Left lung (tissue), 10 donors: ENCODE measurements around the gene AUTS2. TPM values are rescaled to one million over a fixed set of nuclear protein-coding genes. Genes with fewer than 3 reads are reported as not detected.

ENCODE experiments used
- ATAC-seq: fragments of 200-7000 bp; cut with Tn5 transposase; one replicate; pipeline ENCODE4 v1.9.1; 2020; ENCODE audit warnings: moderate library complexity
- DNase-seq, 4 donors: peaks; one replicate each; pipeline ENCODE4 v3.0.0-alpha.2; 2013 to 2020
- H3K27ac ChIP-seq, 2 donors: fragments of 200-600 bp; sonication (generic) in 1 of 2; one replicate each; pipeline versions ENCODE4 v1.5.0 to v1.8.0; 2020 to 2021
- H3K27me3 ChIP-seq, 2 donors: fragments of 200-600 bp; sonication (generic) in 1 of 2; one replicate each; pipeline versions ENCODE4 v1.5.0 to v1.8.0; 2020 to 2021
- H3K36me3 ChIP-seq, 2 donors: fragments of 200-600 bp; sonication (generic) in 1 of 2; one replicate each; pipeline versions ENCODE4 v1.5.0 to v1.8.0; 2020 to 2021
- H3K4me1 ChIP-seq, 2 donors: fragments of 200-600 bp; one replicate each; pipeline ENCODE4 v1.8.0; 2021
- H3K4me3 ChIP-seq, 2 donors: fragments of 200-600 bp; sonication (generic) in 1 of 2; one replicate each; pipeline versions ENCODE4 v1.5.0 to v1.8.0; 2020 to 2021; ENCODE audit warnings: mild to moderate bottlenecking in 1 of 2
- H3K9me3 ChIP-seq, 2 donors: fragments of 200-600 bp; sonication (generic) in 1 of 2; one replicate each; pipeline versions ENCODE4 v1.5.0 to v1.8.0; 2020 to 2021
- intact Hi-C, 2 donors: fragments of 100-400 bp; cut with DNase I; formaldehyde crosslinking; loops; one replicate each; pipeline versions ENCODE4 v1.11.2 to v1.14.2; 2022
- polyA plus RNA-seq, 6 donors: library from polyadenylated mRNA; unstranded; fragments of 120-200 nt; gene quantifications; one replicate each; pipeline ENCODE4 v1.2.1, GENCODE V29; 2013; ENCODE audit not compliant: insufficient read length in 6 of 6
- total RNA-seq, 2 donors: library from RNA; stranded (reverse); fragmentation: NEBNext Ultra II Directional; extraction: Animal tissue kit (Norgen Biotek cat#: 25700); gene quantifications; one replicate each; pipeline ENCODE4 v1.2.1, GENCODE V29; 2021
- TF ChIP-seq, protein P1 (sequence below), 2 donors: fragments of 200-600 bp; sonication (generic) in 1 of 2; IDR thresholded peaks; one replicate each; pipeline versions ENCODE4 v1.5.0 to v1.8.0; 2021; ENCODE audit warnings: antibody characterized with exemption in 2 of 2
- donor health status: DM: no; HTN: yes; CAD: no.
- donor health status: DM: no; HTN: no; CAD: no.

The AUTS2 gene
- total and polyA plus RNA-seq, 8 donors, result 40.4 to 119 (median 103) TPM

DNA sequence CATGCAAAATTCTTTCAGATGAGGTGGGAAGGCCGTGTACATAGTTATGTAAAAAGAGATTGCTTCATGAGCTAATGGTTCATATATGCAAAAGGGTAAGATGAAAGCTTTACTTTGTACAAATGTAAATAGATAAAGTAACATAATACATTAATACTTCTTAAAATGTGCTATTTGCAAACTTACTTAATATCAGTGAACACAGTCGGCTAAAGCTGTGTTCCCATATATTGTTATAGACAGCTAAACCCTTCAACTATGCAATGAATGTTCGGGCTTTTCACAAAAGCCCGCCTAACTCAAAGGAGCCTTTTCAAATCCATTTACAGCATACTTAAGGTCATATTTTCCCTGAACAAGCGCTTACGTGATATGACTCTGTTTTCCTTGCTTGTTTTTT is 1193.1 kb downstream of the AUTS2 start:
- peaks cover 0 to 4% of the 10 kb centered on the region in 2 donors for H3K9me3 ChIP-seq
- ATAC-seq (no peak), DNase-seq (no peak)
- intact Hi-C loops, result no loop called here
- H3K4me3 ChIP-seq, result no peak overlapping the region
- TF ChIP-seq, protein P1, sequence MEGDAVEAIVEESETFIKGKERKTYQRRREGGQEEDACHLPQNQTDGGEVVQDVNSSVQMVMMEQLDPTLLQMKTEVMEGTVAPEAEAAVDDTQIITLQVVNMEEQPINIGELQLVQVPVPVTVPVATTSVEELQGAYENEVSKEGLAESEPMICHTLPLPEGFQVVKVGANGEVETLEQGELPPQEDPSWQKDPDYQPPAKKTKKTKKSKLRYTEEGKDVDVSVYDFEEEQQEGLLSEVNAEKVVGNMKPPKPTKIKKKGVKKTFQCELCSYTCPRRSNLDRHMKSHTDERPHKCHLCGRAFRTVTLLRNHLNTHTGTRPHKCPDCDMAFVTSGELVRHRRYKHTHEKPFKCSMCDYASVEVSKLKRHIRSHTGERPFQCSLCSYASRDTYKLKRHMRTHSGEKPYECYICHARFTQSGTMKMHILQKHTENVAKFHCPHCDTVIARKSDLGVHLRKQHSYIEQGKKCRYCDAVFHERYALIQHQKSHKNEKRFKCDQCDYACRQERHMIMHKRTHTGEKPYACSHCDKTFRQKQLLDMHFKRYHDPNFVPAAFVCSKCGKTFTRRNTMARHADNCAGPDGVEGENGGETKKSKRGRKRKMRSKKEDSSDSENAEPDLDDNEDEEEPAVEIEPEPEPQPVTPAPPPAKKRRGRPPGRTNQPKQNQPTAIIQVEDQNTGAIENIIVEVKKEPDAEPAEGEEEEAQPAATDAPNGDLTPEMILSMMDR (IDR thresholded peaks at IDR 0.05), result no peak
- no peaks in the 10 kb centered on the region for H3K27me3 ChIP-seq
- H3K27ac ChIP-seq, result no peak overlapping the region
- peaks cover 0 to 56% of the 10 kb centered on the region in 2 donors for H3K36me3 ChIP-seq
- H3K4me1 ChIP-seq, result no peaks in the 10 kb centered on the region

DNA sequence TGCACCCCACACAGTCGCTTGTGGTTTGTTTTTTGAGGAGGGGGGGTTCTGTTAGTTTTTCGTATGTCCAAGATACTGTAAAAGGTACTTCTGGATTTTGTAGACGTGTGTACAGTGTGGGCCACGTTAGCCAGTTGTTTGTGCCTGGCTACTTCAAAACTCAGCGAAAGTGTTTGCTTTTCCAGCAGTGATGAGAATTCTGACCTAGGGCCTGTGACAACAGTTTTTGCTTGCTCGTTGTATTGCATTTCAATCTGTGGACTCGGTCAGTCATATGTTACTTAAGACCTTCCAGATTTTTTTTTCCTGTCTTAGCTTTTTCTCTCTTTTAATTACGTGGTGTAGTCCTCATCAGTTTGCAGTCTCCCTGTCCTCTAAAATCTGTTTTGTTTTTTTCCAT is 1194.8 kb downstream of the AUTS2 start:
- DNase-seq, result no peak
- no peaks in the 10 kb centered on the region for H3K4me1 ChIP-seq
- intact Hi-C loops, result no loop called here
- TF ChIP-seq, protein P1 (IDR thresholded peaks at IDR 0.05), result no peak
- H3K36me3 ChIP-seq, result peaks cover 0 to 40% of the 10 kb centered on the region in 2 donors
- H3K9me3 ChIP-seq, result peaks cover 0 to 4% of the 10 kb centered on the region in 2 donors
- H3K27ac ChIP-seq, result no peak overlapping the region
- H3K4me3 ChIP-seq, result no peak overlapping the region
- H3K27me3 ChIP-seq, result no peaks in the 10 kb centered on the region
- ATAC-seq, result peak; percentile 49

DNA sequence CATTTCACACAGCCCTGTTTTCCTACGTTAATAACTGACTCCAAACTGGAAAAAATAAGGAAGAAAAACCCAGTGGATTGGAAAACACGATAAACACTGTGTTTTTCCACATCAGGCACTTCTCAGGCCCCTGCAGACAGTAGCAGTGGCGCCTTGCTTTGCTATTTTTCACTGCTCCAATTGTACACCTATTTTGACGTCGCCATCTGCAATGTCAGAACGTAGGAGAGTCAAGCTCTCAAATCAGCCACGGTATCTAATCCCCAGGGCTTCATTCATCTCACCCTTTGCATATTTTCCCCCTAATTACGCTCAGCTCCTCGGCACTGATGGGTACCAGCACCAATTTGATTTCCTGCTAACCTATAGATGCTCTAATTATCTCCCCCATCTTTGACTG is 1195.5 kb downstream of the AUTS2 start:
- TF ChIP-seq, protein P1 (IDR thresholded peaks at IDR 0.05), result no peak
- peaks cover 0 to 4% of the 10 kb centered on the region in 2 donors for H3K9me3 ChIP-seq
- H3K4me3 ChIP-seq, result no peak overlapping the region
- H3K4me1 ChIP-seq, result no peaks in the 10 kb centered on the region
- intact Hi-C loops, result no loop called here
- ATAC-seq (no peak), DNase-seq (no peak)
- no peak overlapping the region for H3K27ac ChIP-seq
- H3K27me3 ChIP-seq, result no peaks in the 10 kb centered on the region
- peaks cover 0 to 34% of the 10 kb centered on the region in 2 donors for H3K36me3 ChIP-seq

DNA sequence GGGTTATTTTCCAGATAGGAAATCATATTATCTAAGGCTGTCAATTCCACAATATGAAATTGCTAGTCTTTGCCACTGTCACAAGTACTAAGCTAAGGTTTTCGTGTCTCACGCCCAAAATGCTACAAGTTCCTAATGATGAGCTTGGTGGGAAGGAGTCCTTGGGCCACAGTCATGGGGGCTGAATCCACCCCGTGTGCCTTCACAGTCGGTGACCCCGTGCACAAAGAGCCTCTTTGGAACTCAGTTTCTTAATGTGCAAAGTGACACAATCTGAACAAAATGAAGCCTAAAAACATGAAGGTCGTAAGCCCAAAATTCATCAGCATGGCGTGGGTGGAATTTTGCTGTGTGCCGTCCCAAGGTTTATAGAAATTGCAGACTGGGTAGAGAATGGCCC is 1196.7 kb downstream of the AUTS2 start:
- Histone ChIP-seq H3K4me3 (no peak overlapping the region), H3K9me3 (peaks cover 0 to 14% of the 10 kb centered on the region in 2 donors), H3K4me1 (no peaks in the 10 kb centered on the region), H3K36me3 (peaks cover 0 to 22% of the 10 kb centered on the region in 2 donors), H3K27ac (no peak overlapping the region), H3K27me3 (no peaks in the 10 kb centered on the region)
- intact Hi-C loops, result no loop called here
- TF ChIP-seq, protein P1 (IDR thresholded peaks at IDR 0.05), result no peak
- DNase-seq, result no peak
- ATAC-seq, result no peak

DNA sequence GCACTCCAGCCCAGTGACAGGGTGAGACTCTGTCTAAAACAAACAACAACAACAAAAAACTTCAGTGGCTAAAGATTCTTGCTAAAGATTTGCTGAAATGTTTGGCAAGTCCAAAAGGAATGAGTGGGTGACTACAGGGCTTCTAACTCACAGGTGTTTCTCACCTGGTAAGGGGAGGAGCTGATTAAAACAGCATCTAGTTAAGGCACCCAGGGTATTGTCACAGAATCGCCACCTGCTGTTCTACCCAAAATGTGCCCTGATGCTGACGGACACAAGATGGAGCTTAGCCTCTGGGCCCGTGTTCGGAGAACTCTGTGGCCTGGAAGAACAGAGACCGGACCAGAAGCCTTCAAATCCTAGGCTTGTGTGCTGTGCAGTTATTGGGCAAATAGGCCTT is 1197.7 kb downstream of the AUTS2 start:
- ATAC-seq, result no peak
- intact Hi-C loops, result no loop called here

More for the DNA sequence above, 1197.7 kb downstream of the AUTS2 start:
- no peaks in the 10 kb centered on the region for H3K4me1 ChIP-seq
- TF ChIP-seq, protein P1 (IDR thresholded peaks at IDR 0.05), result no peak
- peaks cover 0 to 21% of the 10 kb centered on the region in 2 donors for H3K9me3 ChIP-seq
- H3K27ac ChIP-seq, result no peak overlapping the region
- H3K4me3 ChIP-seq, result no peak overlapping the region
- peaks cover 0 to 12% of the 10 kb centered on the region in 2 donors for H3K36me3 ChIP-seq
- no peaks in the 10 kb centered on the region for H3K27me3 ChIP-seq
- no peak for DNase-seq
